Fibroblast of lung (primary cell): ENCODE data around the gene WDR11. TPM values are rescaled to one million over a fixed set of nuclear protein-coding genes. Genes with fewer than 3 reads are reported as not detected.

Experiments used
- DNase-seq, 2 donors: peaks; one replicate each; pipeline versions ENCODE4 v3.0.0 to v3.0.0-alpha.2; 2010; ENCODE audit warnings: low read depth in 2 of 2
- H2AFZ ChIP-seq: 2 replicates; pipeline ENCODE4 v1.5.1; 2012; ENCODE audit warnings: low read length, control low read depth, inconsistent platforms
- H3K27ac ChIP-seq: 2 replicates; pipeline ENCODE4 v1.5.1; 2011; ENCODE audit warnings: low read length, control low read depth; ENCODE audit not compliant: insufficient read depth
- H3K27me3 ChIP-seq: 2 replicates; pipeline ENCODE4 v1.5.1; 2011; ENCODE audit warnings: mild to moderate bottlenecking, low read length; ENCODE audit not compliant: control insufficient read depth, insufficient read depth
- H3K36me3 ChIP-seq: 2 replicates; pipeline ENCODE4 v1.5.1; 2011; ENCODE audit warnings: low read length; ENCODE audit not compliant: control insufficient read depth, insufficient read depth
- H3K4me1 ChIP-seq: 2 replicates; pipeline ENCODE4 v1.5.1; 2011; ENCODE audit warnings: low read length; ENCODE audit not compliant: control insufficient read depth, insufficient read depth; ENCODE audit errors: extremely low read depth
- H3K4me2 ChIP-seq: 2 replicates; pipeline ENCODE4 v1.5.1; 2011; ENCODE audit warnings: low read length, control low read depth; ENCODE audit not compliant: insufficient read depth; ENCODE audit errors: extremely low read depth
- H3K4me3 ChIP-seq, 4 experiments: fragments of 200-600 bp in 1 of 4; sonication (generic) in 1 of 4; replicated peaks in 1 of 4; 2 replicates each; pipeline ENCODE4 v1.5.1; 2011 to 2016; ENCODE audit warnings: low read length in 4 of 4, low read depth in 3 of 4, mild to moderate bottlenecking in 3 of 4, control low read depth in 2 of 4, inconsistent platforms in 1 of 4, mixed read lengths in 1 of 4; ENCODE audit not compliant: insufficient read depth in 1 of 4; ENCODE audit errors: control extremely low read depth in 1 of 4
- H3K79me2 ChIP-seq: 2 replicates; pipeline ENCODE4 v1.5.1; 2012; ENCODE audit warnings: mild to moderate bottlenecking, low read length, inconsistent platforms; ENCODE audit not compliant: control insufficient read depth, insufficient read depth
- H3K9ac ChIP-seq: 2 replicates; pipeline ENCODE4 v1.5.1; 2011; ENCODE audit warnings: mild to moderate bottlenecking, low read length, control low read depth; ENCODE audit not compliant: insufficient read depth
- H3K9me3 ChIP-seq: 2 replicates; pipeline ENCODE4 v1.5.1; 2012; ENCODE audit warnings: low read depth, low read length; ENCODE audit not compliant: control insufficient read depth, insufficient read depth
- H4K20me1 ChIP-seq: 2 replicates; pipeline ENCODE4 v1.5.1; 2011; ENCODE audit warnings: low read length; ENCODE audit not compliant: control insufficient read depth, insufficient read depth; ENCODE audit errors: extremely low read depth
- CTCF ChIP-seq, 2 donors: IDR thresholded peaks in 1 of 2; conservative IDR thresholded peaks in 1 of 2; 1 replicate in 1 of 2; 2 replicates in 1 of 2; pipeline ENCODE4 v1.5.1; 2011 to 2012; ENCODE audit warnings: low read length in 2 of 2, control low read depth in 1 of 2, inconsistent platforms in 1 of 2, low read depth in 1 of 2, mild to moderate bottlenecking in 1 of 2
- EZH2 ChIP-seq: IDR thresholded peaks from 2 replicates; pipeline ENCODE4 v1.5.1; 2012; ENCODE audit warnings: low read length, control low read depth, mild to moderate bottlenecking; ENCODE audit errors: missing control alignments
- polyA plus RNA-seq, 2 donors: library from polyadenylated mRNA; depleted of rRNA in 1 of 2; stranded (reverse) in 1 of 2; unstranded in 1 of 2; fragments of >200 nt; gene quantifications; 2 replicates each; pipeline ENCODE4 v1.2.1, GENCODE V29; 2011 to 2012; ENCODE audit warnings: missing spikeins in 1 of 2
- total RNA-seq: library from RNA; depleted of rRNA; stranded (reverse); fragments of >200 nt; gene quantifications from 2 replicates; pipeline ENCODE4 v1.2.1, GENCODE V29; 2014

WDR11 gene
- total and polyA plus RNA-seq, 2 donors (not counting 1 experiment from before 2014, with no cell fraction given) = 61.4 to 89.5 TPM

GRCh38 chr10:120926611-120927010 is 75.4 kb downstream of the WDR11 start:
- Histone ChIP-seq H3K79me2 (no peaks in the 10 kb centered on the region), H2AFZ (no peak overlapping the region), H3K36me3 (no peaks in the 10 kb centered on the region), H3K4me2 (no peak overlapping the region), H3K4me1 (no peaks in the 10 kb centered on the region), H3K27ac (no peak overlapping the region), H3K9ac (no peak overlapping the region), H3K4me3 (no peak overlapping the region), H3K27me3 (no peaks in the 10 kb centered on the region), H4K20me1 (no peaks in the 10 kb centered on the region), H3K9me3 (no peaks in the 10 kb centered on the region)
- no peak for TF ChIP-seq CTCF (conservative IDR thresholded peaks at IDR 0.05 in 1 of 2, IDR thresholded peaks at IDR 0.05 in 1 of 2; ENCODE audit: low read depth in 1 of 2, low read length in 2 of 2)
- no peak for TF ChIP-seq EZH2
- no peak for DNase-seq

- no peaks in the 10 kb centered on the region for H3K27me3 ChIP-seq
- no peak overlapping the region for H3K4me3 ChIP-seq
- no peak for TF ChIP-seq EZH2
- TF ChIP-seq CTCF (conservative IDR thresholded peaks at IDR 0.05 in 1 of 2, IDR thresholded peaks at IDR 0.05 in 1 of 2; ENCODE audit: low read depth in 1 of 2, low read length in 2 of 2) = no peak
- no peak overlapping the region for H3K9ac ChIP-seq
- no peaks in the 10 kb centered on the region for H3K79me2 ChIP-seq
- DNase-seq = no peak
- no peaks in the 10 kb centered on the region for H3K4me1 ChIP-seq
- H3K9me3 ChIP-seq = no peaks in the 10 kb centered on the region
- H3K36me3 ChIP-seq = no peaks in the 10 kb centered on the region
- no peak overlapping the region for H2AFZ ChIP-seq
- H3K4me2 ChIP-seq = no peak overlapping the region
- H4K20me1 ChIP-seq = no peaks in the 10 kb centered on the region
- no peak overlapping the region for H3K27ac ChIP-seq
Observed at GRCh38 chr10:120927352-120927751, 76.2 kb downstream of the WDR11 start.

GRCh38 chr10:120929166-120929565 is 78.0 kb downstream of the WDR11 start:
- H3K79me2 ChIP-seq = no peaks in the 10 kb centered on the region
- H3K27ac ChIP-seq = no peak overlapping the region
- no peak overlapping the region for H3K9ac ChIP-seq
- H3K27me3 ChIP-seq = no peaks in the 10 kb centered on the region
- H3K4me2 ChIP-seq = no peak overlapping the region
- DNase-seq = no peak
- no peak overlapping the region for H3K4me3 ChIP-seq
- no peak overlapping the region for H2AFZ ChIP-seq
- H3K9me3 ChIP-seq = no peaks in the 10 kb centered on the region
- H3K4me1 ChIP-seq = no peaks in the 10 kb centered on the region
- H4K20me1 ChIP-seq = no peaks in the 10 kb centered on the region
- H3K36me3 ChIP-seq = no peaks in the 10 kb centered on the region
- TF ChIP-seq EZH2 = no peak
- TF ChIP-seq CTCF (conservative IDR thresholded peaks at IDR 0.05 in 1 of 2, IDR thresholded peaks at IDR 0.05 in 1 of 2; ENCODE audit: low read depth in 1 of 2, low read length in 2 of 2) = no peak
